Type B pancreatic cell (in vitro differentiated cells): ENCODE measurements around the gene PDLIM1. TPM values are rescaled to one million over a fixed set of nuclear protein-coding genes. Genes with fewer than 3 reads are reported as not detected.
"Not testable (repeated sequence)": the region's sequence is repeated elsewhere in the genome, so short reads cannot be mapped to it uniquely, and the experiment has no call there.

ENCODE experiments used
- DNase-seq: peaks from one replicate; pipeline ENCODE4 v3.0.0; 2021; ENCODE audit warnings: mixed read lengths; ENCODE audit not compliant: unreplicated experiment; ENCODE audit errors: extremely low spot score
- H3K27ac Mint-ChIP-seq: 2 replicates; pipeline ENCODE4 v1.8.0; 2021; ENCODE audit warnings: mild to moderate bottlenecking, mixed read lengths
- H3K27me3 Mint-ChIP-seq: 2 replicates; pipeline ENCODE4 v1.8.0; 2021; ENCODE audit warnings: mixed read lengths
- H3K36me3 Mint-ChIP-seq: 2 replicates; pipeline ENCODE4 v1.8.0; 2021; ENCODE audit warnings: mixed read lengths
- H3K4me1 Mint-ChIP-seq: one replicate; pipeline ENCODE4 v1.8.0; 2021; ENCODE audit warnings: mixed read lengths; ENCODE audit not compliant: unreplicated experiment
- H3K4me3 Mint-ChIP-seq: 2 replicates; pipeline ENCODE4 v1.8.0; 2021; ENCODE audit warnings: mild to moderate bottlenecking, mixed read lengths
- H3K9me3 Mint-ChIP-seq: 2 replicates; pipeline ENCODE4 v1.8.0; 2021; ENCODE audit warnings: mixed read lengths
- total RNA-seq: library from RNA; stranded (reverse); gene quantifications from 2 replicates; pipeline ENCODE4 v1.2.1, GENCODE V29; 2021; ENCODE audit warnings: low replicate concordance
- TF ChIP-seq, protein P1 (sequence below): fragments of 200-600 bp; sonication (generic); conservative IDR thresholded peaks from 2 replicates; pipeline ENCODE4 v1.5.0; 2021; ENCODE audit warnings: antibody characterized with exemption, mild to moderate bottlenecking

Gene PDLIM1
- total RNA-seq, 1 donor from 2014 or later, result 171 TPM

DNA sequence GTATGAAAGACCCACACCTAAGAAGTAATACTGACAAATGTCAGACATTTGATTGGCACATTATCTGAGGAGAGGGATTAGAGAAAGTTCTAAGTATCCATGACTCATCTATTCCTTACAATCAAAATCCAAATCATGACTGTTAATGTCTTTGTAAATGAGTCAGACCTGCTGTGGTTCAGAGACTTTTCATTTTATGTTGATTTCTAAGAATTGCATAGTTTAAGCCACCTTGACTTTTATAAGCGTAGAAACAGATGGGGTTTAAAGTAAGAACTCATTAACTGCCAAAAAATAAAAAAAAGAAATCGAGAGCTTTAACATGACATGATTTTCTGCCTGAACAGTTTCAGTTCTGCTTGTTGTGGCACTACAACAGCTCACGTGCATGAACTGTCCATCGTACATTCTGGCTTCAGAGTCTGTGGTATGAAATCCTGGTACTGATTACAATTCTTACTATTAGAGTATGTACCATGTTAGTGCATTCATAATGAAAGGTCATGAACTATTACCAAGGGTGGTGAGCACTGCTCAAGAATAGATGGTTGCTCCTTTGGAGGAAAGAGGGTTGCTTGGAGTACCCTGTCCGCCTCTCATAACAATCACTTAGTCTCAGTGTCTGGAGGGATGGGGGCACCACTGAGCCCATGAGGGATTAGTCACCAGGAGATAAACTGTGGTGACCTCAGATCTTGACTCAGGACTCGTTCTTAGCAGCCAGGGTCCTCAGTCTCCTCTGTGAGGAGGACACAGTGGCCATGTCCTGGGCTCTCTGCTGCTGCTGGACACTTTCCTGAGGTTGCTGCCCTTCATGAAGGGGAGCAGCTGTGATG, 54.5 kb downstream of the PDLIM1 start:
- Mint-ChIP-seq H3K36me3 (peaks cover 32% of the 10 kb centered on the region), H3K27me3 (no peaks in the 10 kb centered on the region), H3K9me3 (no peaks in the 10 kb centered on the region), H3K4me3 (no peak overlapping the region), H3K4me1 (peaks cover 1% of the 10 kb centered on the region), H3K27ac (no peak overlapping the region)
- no peak for DNase-seq
- TF ChIP-seq, protein P1, sequence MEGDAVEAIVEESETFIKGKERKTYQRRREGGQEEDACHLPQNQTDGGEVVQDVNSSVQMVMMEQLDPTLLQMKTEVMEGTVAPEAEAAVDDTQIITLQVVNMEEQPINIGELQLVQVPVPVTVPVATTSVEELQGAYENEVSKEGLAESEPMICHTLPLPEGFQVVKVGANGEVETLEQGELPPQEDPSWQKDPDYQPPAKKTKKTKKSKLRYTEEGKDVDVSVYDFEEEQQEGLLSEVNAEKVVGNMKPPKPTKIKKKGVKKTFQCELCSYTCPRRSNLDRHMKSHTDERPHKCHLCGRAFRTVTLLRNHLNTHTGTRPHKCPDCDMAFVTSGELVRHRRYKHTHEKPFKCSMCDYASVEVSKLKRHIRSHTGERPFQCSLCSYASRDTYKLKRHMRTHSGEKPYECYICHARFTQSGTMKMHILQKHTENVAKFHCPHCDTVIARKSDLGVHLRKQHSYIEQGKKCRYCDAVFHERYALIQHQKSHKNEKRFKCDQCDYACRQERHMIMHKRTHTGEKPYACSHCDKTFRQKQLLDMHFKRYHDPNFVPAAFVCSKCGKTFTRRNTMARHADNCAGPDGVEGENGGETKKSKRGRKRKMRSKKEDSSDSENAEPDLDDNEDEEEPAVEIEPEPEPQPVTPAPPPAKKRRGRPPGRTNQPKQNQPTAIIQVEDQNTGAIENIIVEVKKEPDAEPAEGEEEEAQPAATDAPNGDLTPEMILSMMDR, result no peak

DNA sequence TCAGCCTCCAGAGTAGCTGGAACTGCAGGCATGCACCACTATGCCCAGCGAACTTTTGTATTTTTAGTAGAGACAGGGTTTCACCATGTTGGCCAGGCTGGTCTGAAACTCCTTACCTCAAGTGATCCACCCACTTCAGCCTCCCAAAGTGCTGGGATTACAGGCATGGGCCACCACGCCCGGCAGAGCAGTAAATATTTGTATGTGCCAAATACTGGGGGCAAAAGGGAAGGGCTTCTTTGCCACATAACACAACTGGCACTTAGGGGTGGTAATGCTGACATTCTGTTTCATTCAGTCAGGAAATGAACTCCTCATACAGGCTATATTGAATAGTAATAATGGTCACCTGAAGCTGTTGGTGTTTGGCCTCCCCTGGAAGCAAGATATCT, 55.1 kb downstream of the PDLIM1 start:
- TF ChIP-seq, protein P1, result no peak
- Mint-ChIP-seq H3K36me3 (peaks cover 35% of the 10 kb centered on the region), H3K27ac (no peak overlapping the region), H3K4me3 (no peak overlapping the region), H3K4me1 (peaks cover 7% of the 10 kb centered on the region), H3K9me3 (no peaks in the 10 kb centered on the region), H3K27me3 (no peaks in the 10 kb centered on the region)
- no peak for DNase-seq

DNA sequence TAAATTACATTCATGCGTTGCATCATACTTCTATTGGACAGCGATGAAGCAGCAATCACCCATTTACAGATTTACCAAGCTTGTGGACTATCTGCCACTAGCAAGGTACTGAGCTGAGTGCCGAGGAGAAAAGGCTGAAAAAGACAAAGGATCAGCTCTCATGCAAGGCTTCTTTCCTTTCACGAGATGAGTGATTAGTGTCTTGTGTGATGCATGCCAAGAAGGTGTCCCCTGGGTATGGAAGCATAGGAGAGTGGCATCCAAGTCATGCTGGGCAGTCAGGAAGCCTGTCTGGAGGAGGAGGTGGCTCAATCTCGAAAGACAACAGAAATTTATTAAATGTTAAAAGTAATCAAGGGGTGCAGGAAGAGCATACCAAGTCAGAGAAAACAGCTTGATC, 55.9 kb downstream of the PDLIM1 start:
- Mint-ChIP-seq H3K27me3 (no peaks in the 10 kb centered on the region), H3K36me3 (peaks cover 31% of the 10 kb centered on the region), H3K4me1 (peaks cover 15% of the 10 kb centered on the region), H3K4me3 (no peak overlapping the region), H3K27ac (no peak overlapping the region), H3K9me3 (no peaks in the 10 kb centered on the region)
- TF ChIP-seq, protein P1, result no peak
- no peak for DNase-seq

DNA sequence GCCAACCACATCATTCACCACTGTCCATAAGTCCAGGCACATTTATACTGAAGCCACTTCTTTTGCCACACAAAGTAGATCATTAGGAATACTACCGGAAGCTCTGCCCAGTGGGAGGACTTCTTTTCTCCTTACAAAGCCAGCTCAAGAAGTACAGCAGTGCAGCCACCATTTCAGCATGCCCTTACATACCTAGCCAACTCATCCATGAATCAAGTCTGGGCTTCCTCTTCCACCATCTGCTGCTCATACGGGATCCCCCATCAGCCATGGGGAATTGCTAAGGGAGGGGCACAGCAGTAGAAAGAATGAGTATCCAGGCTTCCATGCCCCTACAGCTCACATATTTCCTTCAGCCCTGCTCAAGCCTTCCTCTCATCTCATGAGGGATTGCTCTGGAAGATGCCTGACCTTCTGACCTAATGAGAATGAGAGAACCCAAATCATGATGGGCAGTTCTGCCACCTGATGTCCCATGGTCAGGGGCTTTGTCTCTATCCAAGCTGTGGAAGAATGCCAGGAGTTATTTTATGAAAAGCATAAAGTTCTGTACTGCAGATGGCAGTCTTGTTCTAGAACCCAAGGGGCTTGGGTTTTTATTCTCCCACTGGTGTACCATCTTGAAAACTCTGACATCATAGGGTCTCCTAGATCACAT, 57.3 kb downstream of the PDLIM1 start:
- Mint-ChIP-seq H3K27me3 (no peaks in the 10 kb centered on the region), H3K27ac (peak overlapping the region; percentile 5), H3K4me3 (no peak overlapping the region), H3K9me3 (no peaks in the 10 kb centered on the region), H3K4me1 (peaks cover 23% of the 10 kb centered on the region), H3K36me3 (peaks cover 24% of the 10 kb centered on the region)
- DNase-seq, result no peak
- TF ChIP-seq, protein P1, result no peak

DNA sequence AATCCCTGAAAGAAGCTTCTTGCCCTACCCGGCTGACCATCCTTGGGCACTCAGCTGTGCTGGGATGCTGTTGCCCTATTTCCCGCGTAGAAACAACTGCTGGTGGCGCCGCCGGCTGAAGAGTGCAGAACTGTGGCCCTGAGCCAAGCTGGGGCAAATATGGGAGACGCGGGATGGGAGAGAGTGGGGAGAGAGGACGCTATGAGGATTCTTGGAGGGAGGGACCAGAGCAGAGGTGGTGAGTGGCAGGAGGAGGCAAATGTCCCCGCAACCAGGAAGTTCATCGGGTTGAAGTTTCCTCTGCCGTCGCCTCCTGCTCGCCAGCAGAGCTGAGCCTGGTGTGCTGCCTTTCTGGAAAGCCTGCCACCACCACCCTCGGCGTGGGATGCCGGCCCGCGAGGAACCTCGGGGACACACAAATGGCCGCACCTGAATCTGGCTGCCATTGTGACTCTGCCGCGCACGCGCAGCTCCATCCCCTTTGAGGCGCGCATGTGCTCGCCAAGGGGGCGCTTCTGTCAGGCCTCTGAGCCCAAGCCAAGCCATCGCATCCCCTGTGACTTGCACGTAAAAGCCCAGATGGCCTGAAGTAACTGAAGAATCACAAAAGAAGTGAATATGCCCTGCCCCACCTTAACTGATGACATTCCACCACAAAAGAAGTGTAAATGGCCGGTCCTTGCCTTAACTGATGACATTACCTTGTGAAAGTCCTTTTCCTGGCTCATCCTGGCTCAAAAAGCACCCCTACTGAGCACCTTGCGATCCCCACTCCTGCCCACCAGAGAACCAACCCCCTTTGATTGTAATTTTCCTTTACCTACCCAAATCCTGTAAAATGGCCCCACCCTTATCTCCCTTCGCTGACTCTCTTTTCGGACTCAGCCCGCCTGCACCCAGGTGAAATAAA, 59.9 kb downstream of the PDLIM1 start:
- Mint-ChIP-seq H3K27ac (peak overlapping the region; percentile 90), H3K36me3 (peaks cover 20% of the 10 kb centered on the region), H3K4me3 (peak overlapping the region; percentile 94), H3K4me1 (peaks cover 23% of the 10 kb centered on the region)
- peak; percentile 75 for DNase-seq
- H3K9me3 Mint-ChIP-seq, H3K27me3 Mint-ChIP-seq: not testable (repeated sequence)
